Parathyroid adenoma (tissue), 2 donors: ENCODE data around the gene ZNF502.

Experiments
- H2AFZ ChIP-seq: fragments of 300-600 bp; sonication (generic); one replicate; pipeline ENCODE4 v1.7.0; 2017; ENCODE audit warnings: antibody characterized with exemption, mild to moderate bottlenecking
- H3K27ac ChIP-seq: fragments of 300-600 bp; sonication (generic); one replicate; pipeline ENCODE4 v1.7.0; 2017
- H3K27me3 ChIP-seq: fragments of 300-600 bp; sonication (generic); one replicate; pipeline ENCODE4 v1.7.0; 2017; ENCODE audit warnings: low read length; ENCODE audit not compliant: control insufficient read depth, insufficient read depth
- H3K36me3 ChIP-seq: fragments of 300-600 bp; sonication (generic); one replicate; pipeline ENCODE4 v1.7.0; 2017; ENCODE audit warnings: low read length; ENCODE audit not compliant: control insufficient read depth, insufficient read depth
- H3K4me1 ChIP-seq: fragments of 300-600 bp; sonication (generic); one replicate; pipeline ENCODE4 v1.7.0; 2017; ENCODE audit warnings: control low read depth
- H3K4me2 ChIP-seq: fragments of 300-600 bp; sonication (generic); one replicate; pipeline ENCODE4 v1.7.0; 2017; ENCODE audit warnings: low read length
- H3K4me3 ChIP-seq: fragments of 300-600 bp; sonication (generic); one replicate; pipeline ENCODE4 v1.7.0; 2017; ENCODE audit warnings: low read depth, low read length
- H3K79me2 ChIP-seq: fragments of 300-600 bp; sonication (generic); one replicate; pipeline ENCODE4 v1.7.0; 2017; ENCODE audit warnings: control low read depth
- H3K9ac ChIP-seq: fragments of 300-600 bp; sonication (generic); one replicate; pipeline ENCODE4 v1.7.0; 2017; ENCODE audit warnings: mild to moderate bottlenecking
- H3K9me3 ChIP-seq: fragments of 300-600 bp; sonication (generic); one replicate; pipeline ENCODE4 v1.7.0; 2017; ENCODE audit warnings: low read length; ENCODE audit not compliant: control insufficient read depth
- TF ChIP-seq, protein P1 (sequence below): fragments of 300-600 bp; sonication (generic); IDR thresholded peaks from one replicate; pipeline ENCODE4 v1.7.0; 2017; ENCODE audit warnings: antibody characterized with exemption, mild to moderate bottlenecking
- donor health status: primary hyperparathyroidism.

ZNF502 gene

DNA sequence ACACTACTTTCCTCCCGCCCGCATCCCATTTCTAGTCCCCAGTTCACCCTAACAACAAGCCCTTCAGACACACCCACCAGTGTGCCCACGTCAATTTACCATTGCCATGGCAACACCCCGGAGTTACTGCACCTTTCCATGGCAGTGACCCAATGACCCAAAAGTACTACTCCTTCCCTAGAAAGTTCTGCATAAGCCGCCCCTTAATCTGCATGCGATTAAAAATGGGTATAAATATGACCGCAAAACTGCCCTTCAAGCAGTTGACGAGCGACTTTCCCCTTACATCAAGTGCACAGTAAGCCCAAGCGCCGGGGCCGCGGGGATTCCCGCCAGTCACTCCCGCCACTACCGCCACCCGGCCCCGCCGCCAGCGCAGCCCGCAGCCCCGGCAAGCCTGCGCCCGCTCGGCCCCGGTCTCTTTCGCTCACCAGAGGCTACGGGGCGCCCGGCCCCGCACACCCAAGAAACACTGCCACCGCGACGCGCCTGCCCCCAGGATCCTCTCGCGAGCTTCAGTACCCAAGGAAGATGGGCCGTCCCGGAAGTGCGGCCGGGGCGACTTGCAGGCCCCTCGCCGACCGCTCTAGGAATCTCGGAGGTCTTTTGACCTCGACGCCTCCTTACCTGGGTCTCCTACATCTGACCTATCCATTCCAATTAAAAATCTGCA lies 27.2 kb upstream of the ZNF502 start:
- no peaks in the 10 kb centered on the region for H3K9me3 ChIP-seq
- H3K4me2 ChIP-seq, result peak overlapping the region; percentile 67
- H3K27ac ChIP-seq, result peak overlapping the region; percentile 75
- no peaks in the 10 kb centered on the region for H3K36me3 ChIP-seq
- peak overlapping the region; percentile 7 for H3K9ac ChIP-seq
- peak overlapping the region; percentile 95 for H2AFZ ChIP-seq
- no peaks in the 10 kb centered on the region for H3K27me3 ChIP-seq
- TF ChIP-seq, protein P1, sequence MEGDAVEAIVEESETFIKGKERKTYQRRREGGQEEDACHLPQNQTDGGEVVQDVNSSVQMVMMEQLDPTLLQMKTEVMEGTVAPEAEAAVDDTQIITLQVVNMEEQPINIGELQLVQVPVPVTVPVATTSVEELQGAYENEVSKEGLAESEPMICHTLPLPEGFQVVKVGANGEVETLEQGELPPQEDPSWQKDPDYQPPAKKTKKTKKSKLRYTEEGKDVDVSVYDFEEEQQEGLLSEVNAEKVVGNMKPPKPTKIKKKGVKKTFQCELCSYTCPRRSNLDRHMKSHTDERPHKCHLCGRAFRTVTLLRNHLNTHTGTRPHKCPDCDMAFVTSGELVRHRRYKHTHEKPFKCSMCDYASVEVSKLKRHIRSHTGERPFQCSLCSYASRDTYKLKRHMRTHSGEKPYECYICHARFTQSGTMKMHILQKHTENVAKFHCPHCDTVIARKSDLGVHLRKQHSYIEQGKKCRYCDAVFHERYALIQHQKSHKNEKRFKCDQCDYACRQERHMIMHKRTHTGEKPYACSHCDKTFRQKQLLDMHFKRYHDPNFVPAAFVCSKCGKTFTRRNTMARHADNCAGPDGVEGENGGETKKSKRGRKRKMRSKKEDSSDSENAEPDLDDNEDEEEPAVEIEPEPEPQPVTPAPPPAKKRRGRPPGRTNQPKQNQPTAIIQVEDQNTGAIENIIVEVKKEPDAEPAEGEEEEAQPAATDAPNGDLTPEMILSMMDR, result no peak
- peak overlapping the region; percentile 64 for H3K4me3 ChIP-seq
- H3K4me1 ChIP-seq, result peaks cover 4% of the 10 kb centered on the region
- no peaks in the 10 kb centered on the region for H3K79me2 ChIP-seq

DNA sequence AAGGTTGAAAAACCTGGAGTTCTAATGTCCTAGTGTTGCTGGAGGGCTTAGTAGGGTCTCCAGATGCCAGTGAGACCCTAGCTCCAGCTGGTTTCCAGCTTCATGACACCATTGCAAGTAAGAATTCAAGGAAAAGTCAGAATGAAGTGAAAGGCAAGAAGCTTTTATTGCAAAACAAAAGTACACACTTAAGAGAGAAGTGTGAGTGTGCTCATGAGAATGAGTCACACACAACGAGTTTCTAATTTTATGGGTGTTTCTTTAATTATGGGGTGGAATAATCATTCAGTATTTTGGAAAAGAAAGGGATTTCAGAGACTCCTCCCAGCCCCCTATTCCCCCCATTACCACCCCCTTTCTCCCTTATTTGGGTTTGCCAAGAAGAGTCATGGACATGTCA lies 24.6 kb upstream of the ZNF502 start:
- H3K9ac ChIP-seq, result no peak overlapping the region
- H3K27ac ChIP-seq, result no peak overlapping the region
- no peak overlapping the region for H2AFZ ChIP-seq
- peaks cover 4% of the 10 kb centered on the region for H3K4me1 ChIP-seq
- H3K4me2 ChIP-seq, result no peak overlapping the region
- no peaks in the 10 kb centered on the region for H3K9me3 ChIP-seq
- no peak overlapping the region for H3K4me3 ChIP-seq
- no peaks in the 10 kb centered on the region for H3K79me2 ChIP-seq
- TF ChIP-seq, protein P1, result no peak
- H3K36me3 ChIP-seq, result no peaks in the 10 kb centered on the region
- H3K27me3 ChIP-seq, result no peaks in the 10 kb centered on the region

DNA sequence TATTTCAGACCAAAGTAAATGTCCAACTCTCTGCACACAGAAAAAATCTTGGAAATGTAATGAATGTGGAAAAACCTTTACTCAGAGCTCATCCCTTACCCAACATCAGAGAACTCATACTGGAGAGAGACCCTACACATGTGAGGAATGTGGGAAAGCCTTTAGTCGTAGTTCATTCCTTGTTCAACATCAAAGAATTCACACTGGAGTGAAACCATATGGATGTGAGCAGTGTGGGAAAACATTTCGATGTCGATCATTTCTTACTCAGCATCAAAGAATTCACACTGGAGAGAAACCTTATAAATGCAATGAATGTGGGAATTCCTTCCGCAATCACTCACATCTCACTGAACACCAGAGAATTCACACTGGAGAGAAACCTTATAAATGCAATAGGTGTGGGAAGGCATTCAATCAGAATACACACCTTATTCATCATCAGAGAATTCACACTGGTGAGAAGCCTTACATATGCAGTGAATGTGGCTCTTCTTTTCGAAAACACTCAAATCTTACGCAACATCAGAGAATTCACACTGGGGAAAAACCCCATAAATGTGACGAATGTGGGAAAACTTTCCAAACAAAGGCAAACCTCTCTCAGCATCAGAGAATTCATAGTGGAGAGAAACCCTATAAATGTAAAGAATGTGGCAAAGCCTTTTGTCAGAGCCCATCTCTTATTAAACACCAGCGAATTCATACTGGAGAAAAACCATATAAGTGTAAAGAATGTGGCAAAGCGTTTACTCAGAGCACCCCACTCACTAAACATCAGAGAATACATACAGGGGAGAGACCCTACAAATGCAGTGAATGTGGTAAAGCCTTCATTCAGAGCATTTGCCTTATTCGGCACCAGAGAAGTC lies 9.0 kb downstream of the ZNF502 start:
- Histone ChIP-seq H3K9ac (no peak overlapping the region), H3K4me1 (no peaks in the 10 kb centered on the region), H3K27me3 (no peaks in the 10 kb centered on the region), H3K9me3 (peaks cover 18% of the 10 kb centered on the region), H3K79me2 (no peaks in the 10 kb centered on the region), H3K4me2 (no peak overlapping the region), H3K4me3 (no peak overlapping the region), H2AFZ (no peak overlapping the region), H3K27ac (no peak overlapping the region), H3K36me3 (peaks cover 25% of the 10 kb centered on the region)
- TF ChIP-seq, protein P1, result no peak

DNA sequence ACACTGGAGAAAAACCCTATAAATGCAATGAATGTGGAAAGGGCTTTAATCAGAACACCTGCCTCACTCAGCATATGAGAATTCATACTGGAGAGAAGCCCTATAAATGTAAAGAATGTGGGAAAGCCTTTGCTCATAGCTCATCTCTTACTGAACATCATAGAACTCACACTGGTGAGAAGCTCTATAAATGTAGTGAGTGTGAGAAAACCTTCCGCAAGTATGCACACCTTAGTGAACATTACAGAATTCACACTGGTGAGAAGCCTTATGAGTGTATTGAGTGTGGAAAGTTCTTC lies 9.6 kb downstream of the ZNF502 start:
- Histone ChIP-seq H3K4me3 (no peak overlapping the region), H3K4me1 (no peaks in the 10 kb centered on the region), H3K4me2 (no peak overlapping the region), H2AFZ (no peak overlapping the region), H3K27me3 (no peaks in the 10 kb centered on the region), H3K36me3 (peaks cover 25% of the 10 kb centered on the region), H3K9me3 (peaks cover 18% of the 10 kb centered on the region), H3K9ac (no peak overlapping the region), H3K79me2 (no peaks in the 10 kb centered on the region), H3K27ac (no peak overlapping the region)
- TF ChIP-seq, protein P1, result no peak
